Transverse colon (tissue), 3 donors: ENCODE results near the gene CAND2.

Experiments used
- POLR2A ChIP-seq: fragments of 450-650 bp; IDR thresholded peaks from one replicate; pipeline ENCODE4 v1.6.1; 2016; ENCODE audit warnings: antibody characterized with exemption, mild to moderate bottlenecking, moderate library complexity
- TF ChIP-seq, protein P1 (sequence below), 5 experiments: fragments of 200-600 bp in 3 of 5; fragments of 450-650 bp in 2 of 5; sonication (generic) in 3 of 5; IDR thresholded peaks; 1 replicate in 2 of 5; 2 replicates in 3 of 5; pipeline ENCODE4 v1.5.1; 2016 to 2017; ENCODE audit warnings: antibody characterized with exemption in 5 of 5, inconsistent platforms in 3 of 5, mild to moderate bottlenecking in 2 of 5, moderate library complexity in 1 of 5

DNA sequence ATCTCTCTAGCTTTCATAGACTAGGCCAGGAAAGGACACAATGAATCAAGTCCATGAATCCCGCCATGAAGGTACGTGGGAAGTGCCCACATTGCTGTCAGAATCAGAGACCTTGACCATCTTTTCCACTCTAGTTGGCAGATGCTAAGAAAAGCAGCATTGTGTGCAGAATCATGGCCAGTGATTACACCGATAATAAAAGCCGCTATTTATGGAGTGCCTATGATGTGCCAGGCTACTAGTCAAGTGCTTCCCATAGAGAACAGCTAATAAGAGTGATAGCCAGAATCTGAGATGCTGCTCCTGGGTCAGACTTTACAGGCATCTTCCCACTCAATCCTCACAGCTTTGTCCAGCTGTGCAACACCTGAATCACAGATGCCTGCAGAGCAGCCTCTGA, 58.1 kb downstream of the CAND2 start:
- TF ChIP-seq POLR2A: no peak
- TF ChIP-seq, protein P1, sequence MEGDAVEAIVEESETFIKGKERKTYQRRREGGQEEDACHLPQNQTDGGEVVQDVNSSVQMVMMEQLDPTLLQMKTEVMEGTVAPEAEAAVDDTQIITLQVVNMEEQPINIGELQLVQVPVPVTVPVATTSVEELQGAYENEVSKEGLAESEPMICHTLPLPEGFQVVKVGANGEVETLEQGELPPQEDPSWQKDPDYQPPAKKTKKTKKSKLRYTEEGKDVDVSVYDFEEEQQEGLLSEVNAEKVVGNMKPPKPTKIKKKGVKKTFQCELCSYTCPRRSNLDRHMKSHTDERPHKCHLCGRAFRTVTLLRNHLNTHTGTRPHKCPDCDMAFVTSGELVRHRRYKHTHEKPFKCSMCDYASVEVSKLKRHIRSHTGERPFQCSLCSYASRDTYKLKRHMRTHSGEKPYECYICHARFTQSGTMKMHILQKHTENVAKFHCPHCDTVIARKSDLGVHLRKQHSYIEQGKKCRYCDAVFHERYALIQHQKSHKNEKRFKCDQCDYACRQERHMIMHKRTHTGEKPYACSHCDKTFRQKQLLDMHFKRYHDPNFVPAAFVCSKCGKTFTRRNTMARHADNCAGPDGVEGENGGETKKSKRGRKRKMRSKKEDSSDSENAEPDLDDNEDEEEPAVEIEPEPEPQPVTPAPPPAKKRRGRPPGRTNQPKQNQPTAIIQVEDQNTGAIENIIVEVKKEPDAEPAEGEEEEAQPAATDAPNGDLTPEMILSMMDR (IDR thresholded peaks at IDR 0.05): no peak
